GM19438 (cell line): ENCODE results near the gene CCDC69.
A peak's percentile ranks its signal among the peaks of the same experiment; 100 is the strongest.

Experiments
- ATAC-seq: cut with Tn5 transposase; IDR thresholded peaks from one replicate; pipeline ENCODE4 v1.9.1; 2021; ENCODE audit warnings: low read depth; ENCODE audit not compliant: unreplicated experiment

Gene CCDC69

GRCh38 chr5:151224372-151224771 lies 480 bp upstream of the CCDC69 start:
- ATAC-seq = no peak

- peak; percentile 73 for ATAC-seq
Measured at GRCh38 chr5:151222790-151223446, 974 bp downstream of the CCDC69 start.

DNA sequence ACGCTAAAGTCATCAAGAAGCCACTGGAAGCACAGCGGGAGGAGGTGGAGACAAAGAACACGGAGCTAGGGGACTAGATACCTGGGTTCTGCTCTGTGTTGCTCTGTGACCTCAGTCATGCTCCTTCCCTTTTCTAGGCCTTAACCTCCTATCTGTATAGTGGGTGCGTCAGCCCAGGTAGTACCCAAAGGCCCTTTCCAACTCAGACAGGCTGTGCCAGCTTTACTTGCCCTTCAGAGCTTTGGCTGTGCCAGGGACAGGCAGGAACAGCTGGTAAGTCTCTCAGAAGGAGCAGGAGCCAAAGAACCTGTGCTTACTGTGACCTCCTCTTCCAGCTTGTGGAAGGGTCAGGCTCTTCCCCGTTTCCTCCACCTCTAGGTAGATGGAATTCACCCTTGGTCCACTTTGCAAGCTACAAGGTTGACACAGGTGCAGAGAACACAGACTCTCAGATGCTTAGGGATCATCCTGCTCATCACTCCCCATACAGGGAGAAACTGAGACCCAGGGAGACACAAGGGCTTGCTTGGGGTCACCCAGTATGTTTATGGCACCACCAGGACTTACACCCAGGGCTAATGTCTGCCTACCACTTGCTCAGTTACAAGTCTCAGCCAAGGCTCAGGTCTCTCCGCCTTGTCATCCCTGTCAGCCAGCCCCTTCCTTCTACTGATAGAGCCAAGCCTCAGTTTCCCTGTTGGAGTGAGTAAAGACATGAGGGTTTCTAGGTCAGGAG lies 1.7 kb downstream of the CCDC69 start:
- ATAC-seq = no peak

GRCh38 chr5:151221574-151221973 lies 2.3 kb downstream of the CCDC69 start:
- ATAC-seq = no peak

DNA sequence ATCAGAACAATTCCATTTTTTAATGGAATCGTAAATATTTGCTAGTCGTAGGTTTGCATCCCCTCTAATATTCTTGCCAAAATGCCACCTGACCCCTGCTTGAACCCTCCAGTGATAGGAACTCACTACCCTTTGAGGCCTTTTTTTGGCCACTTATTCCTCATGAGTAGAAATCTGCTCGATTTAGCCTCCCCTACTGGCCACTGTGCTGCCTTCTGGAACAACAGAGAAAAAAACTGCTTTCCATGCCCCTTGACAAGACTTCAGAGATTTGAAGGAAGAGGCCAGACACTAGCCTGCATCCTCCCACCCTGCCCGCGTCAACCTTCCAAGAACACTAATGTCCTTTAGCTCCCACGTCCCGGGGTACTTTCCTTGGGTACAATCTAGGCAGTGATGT lies 4.1 kb downstream of the CCDC69 start:
- no peak for ATAC-seq

- ATAC-seq = no peak
Measured at GRCh38 chr5:151219138-151219537, 4.8 kb downstream of the CCDC69 start.

DNA sequence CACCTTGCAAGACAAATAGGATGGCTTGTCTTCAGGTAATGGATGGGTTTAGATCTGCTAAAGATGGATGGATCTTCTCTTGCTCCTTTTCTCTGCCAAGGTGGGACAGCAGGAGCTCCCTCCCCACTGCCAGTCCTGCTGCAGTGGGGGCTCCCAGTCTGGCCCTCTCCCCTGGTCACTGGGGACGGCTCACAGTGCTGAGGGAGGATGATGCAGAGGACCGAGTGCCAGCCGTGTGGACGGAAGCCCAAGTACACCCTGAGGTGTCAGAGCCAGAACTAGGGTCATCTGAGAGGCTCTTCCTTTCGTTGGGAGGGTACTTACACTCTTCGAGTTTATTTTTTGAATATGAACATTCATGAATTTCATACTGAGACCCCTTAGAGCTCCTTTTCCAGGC lies 5.7 kb downstream of the CCDC69 start:
- ATAC-seq = no peak

GRCh38 chr5:151216781-151217180 lies 7.1 kb downstream of the CCDC69 start:
- no peak for ATAC-seq

DNA sequence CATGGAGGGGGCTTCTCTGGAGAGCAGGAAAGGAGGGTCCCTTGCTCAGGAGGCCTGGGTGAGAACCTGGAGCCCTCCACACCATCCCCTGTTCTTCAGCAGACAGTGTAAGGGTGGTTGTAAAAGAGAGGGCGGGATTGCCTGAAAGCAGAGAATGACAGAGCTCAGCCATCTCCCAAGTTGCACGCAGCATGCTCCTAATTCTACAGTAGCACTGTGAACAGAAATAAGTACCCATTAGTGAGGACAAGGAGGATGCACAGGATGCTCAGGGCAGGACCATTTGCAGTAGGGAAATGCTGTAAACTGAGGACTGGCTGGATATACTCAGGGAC lies 8.4 kb downstream of the CCDC69 start:
- ATAC-seq = no peak

DNA sequence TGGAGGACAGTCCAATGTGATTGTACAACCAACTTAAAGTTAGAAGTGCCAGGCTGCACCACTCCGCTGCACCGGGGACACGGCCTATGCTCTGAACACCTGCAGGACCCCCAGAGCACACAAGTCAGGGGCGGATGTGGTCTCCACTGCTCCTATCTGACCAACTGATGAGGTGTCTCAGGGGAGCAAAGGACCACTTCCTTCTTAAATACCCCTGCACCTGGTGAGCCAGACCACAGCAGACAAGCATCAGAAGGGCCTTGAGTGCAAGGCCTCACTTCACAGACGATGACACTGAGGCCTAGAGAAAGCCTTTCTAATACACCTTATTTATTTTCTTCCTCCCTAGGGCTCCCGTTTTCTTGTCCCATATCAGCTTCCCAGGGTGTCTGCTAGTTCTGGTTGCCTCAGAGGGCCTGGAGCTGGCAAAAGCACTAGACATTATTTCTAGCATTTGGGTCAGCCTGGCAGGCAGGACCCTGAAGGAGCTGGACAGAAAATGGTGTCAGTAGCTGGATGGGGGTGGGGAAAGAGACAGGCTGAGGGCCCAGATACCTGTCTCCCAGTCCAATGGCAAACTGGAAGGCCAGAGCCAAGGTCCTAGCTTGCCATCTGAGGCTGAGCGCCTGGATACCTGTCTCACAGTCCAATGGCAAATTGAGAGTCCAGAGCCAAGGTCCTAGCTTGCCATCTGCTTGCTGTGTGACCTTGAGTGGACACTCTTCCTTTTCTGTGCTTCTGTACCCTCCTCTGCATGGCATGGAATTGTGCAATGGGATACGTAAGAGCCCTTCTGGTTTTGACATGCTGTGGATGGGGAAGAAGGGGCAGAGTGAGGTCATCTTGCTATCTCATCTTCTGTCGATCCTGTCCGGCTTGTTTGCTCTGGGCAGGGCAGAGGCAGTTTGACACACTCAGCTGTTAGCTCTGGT lies 9.0 kb downstream of the CCDC69 start:
- ATAC-seq = peak; percentile 47

DNA sequence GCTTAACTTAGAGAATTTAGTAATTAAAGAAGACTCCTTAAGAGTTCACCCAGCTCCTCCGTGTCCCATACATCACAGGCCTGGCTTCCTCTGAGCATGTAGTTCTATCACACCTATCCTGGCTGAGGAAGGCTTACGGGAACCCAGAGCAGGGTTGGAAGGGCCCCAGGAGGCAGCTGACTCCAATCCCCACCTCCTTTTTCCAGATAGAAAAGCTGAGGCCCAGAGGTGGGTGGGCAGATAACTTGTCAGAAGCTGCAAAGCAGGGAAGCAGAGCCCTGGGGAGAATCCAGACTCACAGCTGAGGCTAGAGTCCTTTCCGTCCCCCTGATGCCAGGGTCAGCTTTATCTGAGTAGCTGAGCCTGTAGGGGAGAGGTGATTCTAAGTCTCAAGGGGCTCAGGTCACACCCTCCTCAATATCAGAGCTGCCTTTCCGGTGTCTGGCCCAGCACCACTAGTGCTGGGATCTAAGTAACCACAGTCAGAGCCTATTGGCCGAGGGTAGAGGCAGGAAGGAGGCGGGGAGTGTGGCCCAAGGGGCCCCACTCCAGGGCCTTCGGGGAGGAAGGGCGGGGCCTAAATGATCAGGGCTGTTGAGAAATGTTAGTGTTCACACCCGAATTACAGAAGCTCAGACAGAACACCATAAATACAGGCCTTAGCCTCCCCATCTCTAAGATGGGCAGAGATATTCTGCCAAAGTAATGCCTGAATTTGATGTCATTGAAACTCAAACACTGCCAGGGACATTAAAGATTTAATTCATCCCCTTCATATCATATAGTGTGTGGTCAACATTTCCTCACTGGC lies 9.9 kb downstream of the CCDC69 start:
- ATAC-seq = peak; percentile 74

DNA sequence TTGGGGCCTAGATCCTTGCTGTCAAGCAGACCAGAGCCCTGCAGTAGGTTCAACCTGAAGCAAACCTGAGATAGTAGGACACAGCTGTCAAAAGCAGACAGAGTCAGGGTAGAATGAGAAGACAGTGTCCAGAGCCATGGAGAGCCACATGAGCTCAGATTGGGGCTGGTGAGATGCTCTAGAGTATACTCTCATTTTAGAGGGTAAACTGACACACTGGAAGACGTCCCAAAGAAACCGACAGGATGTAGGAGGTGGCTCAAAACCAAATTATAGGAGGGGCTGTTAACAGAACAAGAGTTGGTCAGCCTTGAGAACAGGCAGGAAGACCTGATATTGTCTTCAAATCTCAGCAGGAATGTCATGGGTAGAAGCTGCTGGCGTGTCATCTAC lies 11.5 kb downstream of the CCDC69 start:
- no peak for ATAC-seq

GRCh38 chr5:151208481-151208914 lies 15.4 kb downstream of the CCDC69 start:
- ATAC-seq = no peak

DNA sequence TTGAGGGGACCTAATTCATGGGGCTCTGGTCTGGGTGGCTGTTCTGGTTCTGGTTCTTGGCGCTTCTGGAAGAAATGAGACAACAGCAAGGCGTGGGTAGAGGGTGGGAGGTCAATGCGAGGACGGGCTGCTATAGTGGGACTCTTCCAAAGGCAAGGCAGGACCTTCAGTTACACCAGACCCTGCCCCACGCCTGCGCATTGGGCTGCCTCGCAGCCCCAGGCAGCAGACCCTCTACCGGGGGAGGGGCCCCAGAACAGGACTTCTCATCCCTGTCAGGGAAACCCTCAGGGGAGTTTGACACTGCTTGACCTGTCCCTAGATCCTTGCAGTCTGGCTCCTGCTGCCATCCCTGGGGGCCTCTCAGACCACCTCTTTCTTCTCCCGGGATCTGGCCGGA lies 18.5 kb downstream of the CCDC69 start:
- no peak for ATAC-seq

GRCh38 chr5:151204051-151204450 lies 19.8 kb downstream of the CCDC69 start:
- ATAC-seq = no peak

DNA sequence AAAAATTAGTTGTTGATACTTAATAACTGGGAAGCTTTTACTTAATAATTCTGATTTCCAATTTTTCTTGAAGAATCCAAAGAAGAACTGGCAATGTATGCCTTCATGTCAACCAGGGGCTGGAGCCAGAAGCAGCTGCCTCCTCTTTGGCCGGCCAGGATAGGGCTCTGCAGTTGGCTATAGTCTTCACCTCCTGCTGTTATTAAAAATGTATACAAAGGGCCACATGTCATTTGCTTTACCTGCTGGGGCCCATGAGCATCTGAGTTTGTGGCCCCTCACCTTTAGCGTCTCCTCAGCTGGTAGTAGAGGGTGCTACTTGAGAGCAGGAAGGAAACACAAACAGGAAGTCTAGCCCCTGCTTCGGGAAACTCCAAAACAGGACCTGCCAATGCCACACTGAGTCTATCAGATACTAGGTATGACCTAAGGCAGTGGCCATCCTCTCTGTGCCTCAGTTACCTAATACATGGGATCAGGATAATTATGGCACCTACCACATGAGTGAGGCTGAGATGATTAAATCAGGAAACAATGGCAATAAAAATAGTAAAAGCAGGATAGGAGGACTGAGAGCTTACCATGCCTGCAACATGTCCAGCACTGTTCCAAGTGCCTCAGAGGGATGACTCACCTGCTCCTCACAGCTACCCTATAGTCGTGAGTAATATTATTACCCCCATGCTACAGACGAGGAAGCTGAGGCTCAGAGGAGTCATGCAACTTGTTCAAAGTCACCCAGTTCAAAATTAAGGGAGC lies 21.3 kb downstream of the CCDC69 start:
- no peak for ATAC-seq

DNA sequence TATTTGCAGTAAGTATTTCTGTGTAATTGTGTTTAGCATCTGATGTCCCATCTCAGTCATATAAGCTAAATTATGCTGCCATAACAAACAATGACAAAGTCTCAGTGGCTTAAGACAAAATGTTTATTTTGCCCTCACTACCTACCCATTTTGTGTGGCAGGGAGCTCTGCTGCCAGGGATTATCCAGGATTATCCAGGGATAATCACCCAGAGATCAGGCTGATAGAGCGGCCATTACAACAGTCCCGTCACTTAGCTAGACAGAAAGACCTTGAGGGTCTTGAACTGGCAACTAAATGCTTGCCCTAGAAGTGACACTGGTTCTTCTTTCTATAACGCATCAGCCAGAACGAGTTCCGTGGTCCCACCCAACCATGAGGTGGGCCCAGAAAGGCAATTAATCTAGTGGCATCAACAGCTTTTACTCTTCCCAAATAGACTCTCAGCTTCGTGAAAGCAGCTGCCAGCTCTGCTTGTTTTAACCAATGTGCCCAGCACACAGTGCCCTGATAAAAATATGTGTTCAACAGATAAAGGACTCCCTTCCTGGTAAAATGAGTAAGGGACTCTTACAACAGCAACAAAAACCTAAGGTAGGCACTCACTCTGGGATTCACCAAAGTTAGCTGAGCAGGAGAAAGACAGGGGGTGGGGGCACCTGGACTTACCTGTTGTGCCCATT lies 22.8 kb downstream of the CCDC69 start:
- no peak for ATAC-seq

GRCh38 chr5:151199581-151200185 lies 24.2 kb downstream of the CCDC69 start:
- no peak for ATAC-seq

DNA sequence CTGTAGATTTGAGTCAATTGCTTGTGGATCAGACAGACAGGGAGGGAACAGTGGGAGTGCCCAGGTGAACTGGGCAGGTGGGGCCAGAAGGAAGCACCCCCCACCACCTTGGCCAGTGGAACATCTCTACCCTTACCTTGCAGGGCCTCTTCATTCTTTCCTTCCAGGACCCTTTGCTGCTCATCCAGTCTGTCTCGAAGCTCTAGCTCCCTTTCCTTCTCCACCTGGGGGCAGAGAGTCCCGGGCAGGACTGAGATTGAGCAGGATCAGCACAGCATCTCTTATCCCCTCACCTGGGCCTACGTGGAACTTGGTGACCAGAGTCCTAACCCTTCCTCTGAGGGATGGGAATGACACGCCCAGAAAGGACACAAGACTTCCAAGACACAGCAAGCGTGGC lies 25.0 kb downstream of the CCDC69 start:
- ATAC-seq = no peak
